GM21381 (cell line): ENCODE results near the gene RERGL.
"Not testable (repeated sequence)": the region's sequence is repeated elsewhere in the genome, so short reads cannot be mapped to it uniquely, and the experiment has no call there.

Experiments used
- ATAC-seq: cut with Tn5 transposase; IDR thresholded peaks from one replicate; pipeline ENCODE4 v1.9.1; 2021; ENCODE audit warnings: mild to moderate bottlenecking, moderate library complexity; ENCODE audit not compliant: unreplicated experiment

RERGL gene

DNA sequence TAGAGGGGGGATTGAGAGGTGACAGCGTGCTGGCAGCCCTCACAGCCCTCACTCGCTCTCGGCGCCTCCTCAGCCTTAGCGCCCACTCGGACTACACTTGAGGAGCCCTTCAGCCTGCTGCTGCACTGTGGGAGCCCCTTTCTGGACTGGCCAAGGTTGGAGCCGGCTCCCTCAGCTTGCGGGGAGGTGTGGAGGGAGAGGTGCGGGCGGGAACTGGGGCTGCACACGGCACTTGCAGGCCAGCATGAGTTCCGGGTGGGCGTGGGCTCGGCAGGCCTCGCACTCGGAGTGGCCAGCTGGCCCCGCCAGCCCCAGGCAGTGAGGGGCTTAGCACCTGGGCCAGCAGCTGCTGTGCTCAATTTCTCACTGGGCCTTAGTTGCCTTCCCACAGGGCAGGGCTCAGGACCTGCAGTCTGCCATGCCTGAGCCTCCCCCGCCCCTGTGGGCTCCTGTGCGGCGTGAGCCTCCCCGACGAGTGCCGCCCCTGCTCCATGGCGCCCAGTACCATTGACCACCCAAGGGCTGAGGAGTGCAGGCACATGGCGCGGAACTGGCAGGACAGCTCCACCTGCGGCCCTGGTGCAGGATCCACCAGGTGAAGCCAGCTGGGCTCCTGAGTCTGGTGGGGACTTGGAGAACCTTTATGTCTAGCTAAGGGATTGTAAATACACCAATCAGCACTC lies 49.8 kb downstream of the RERGL start:
- not testable (repeated sequence) for ATAC-seq
